Chondrocyte (in vitro differentiated cells): ENCODE measurements around the gene MAPK8IP3. TPM values are rescaled to one million over a fixed set of nuclear protein-coding genes. Genes with fewer than 3 reads are reported as not detected.

Experiments used
- DNase-seq: peaks from one replicate; pipeline ENCODE4 v3.0.0; 2021; ENCODE audit warnings: mixed read lengths, low spot score
- H3K27ac Mint-ChIP-seq: one replicate; pipeline ENCODE4 v1.8.0; 2021; ENCODE audit warnings: mild to moderate bottlenecking, moderate library complexity, mixed read lengths; ENCODE audit not compliant: unreplicated experiment
- H3K27me3 Mint-ChIP-seq: 2 replicates; pipeline ENCODE4 v1.8.0; 2021; ENCODE audit warnings: low read depth, mixed read lengths
- H3K36me3 Mint-ChIP-seq: 2 replicates; pipeline ENCODE4 v1.8.0; 2021; ENCODE audit warnings: low read depth, mixed read lengths
- H3K4me1 Mint-ChIP-seq: 2 replicates; pipeline ENCODE4 v1.8.0; 2021; ENCODE audit warnings: low read depth, mild to moderate bottlenecking, mixed read lengths
- H3K4me3 Mint-ChIP-seq: one replicate; pipeline ENCODE4 v1.8.0; 2021; ENCODE audit warnings: mild to moderate bottlenecking, moderate library complexity, mixed read lengths; ENCODE audit not compliant: unreplicated experiment
- H3K9me3 Mint-ChIP-seq: 2 replicates; pipeline ENCODE4 v1.8.0; 2021; ENCODE audit warnings: low read depth, mixed read lengths
- total RNA-seq: library from RNA; stranded (reverse); gene quantifications from 3 replicates; pipeline ENCODE4 v1.2.1, GENCODE V29; 2021
- TF ChIP-seq, protein P1 (sequence below): fragments of 200-600 bp; sonication (generic); IDR thresholded peaks from 2 replicates; pipeline ENCODE4 v1.5.0; 2021; ENCODE audit warnings: antibody characterized with exemption, mild to moderate bottlenecking, moderate library complexity

MAPK8IP3 gene
- total RNA-seq, 1 donor from 2014 or later = 53.8 TPM

- TF ChIP-seq, protein P1, sequence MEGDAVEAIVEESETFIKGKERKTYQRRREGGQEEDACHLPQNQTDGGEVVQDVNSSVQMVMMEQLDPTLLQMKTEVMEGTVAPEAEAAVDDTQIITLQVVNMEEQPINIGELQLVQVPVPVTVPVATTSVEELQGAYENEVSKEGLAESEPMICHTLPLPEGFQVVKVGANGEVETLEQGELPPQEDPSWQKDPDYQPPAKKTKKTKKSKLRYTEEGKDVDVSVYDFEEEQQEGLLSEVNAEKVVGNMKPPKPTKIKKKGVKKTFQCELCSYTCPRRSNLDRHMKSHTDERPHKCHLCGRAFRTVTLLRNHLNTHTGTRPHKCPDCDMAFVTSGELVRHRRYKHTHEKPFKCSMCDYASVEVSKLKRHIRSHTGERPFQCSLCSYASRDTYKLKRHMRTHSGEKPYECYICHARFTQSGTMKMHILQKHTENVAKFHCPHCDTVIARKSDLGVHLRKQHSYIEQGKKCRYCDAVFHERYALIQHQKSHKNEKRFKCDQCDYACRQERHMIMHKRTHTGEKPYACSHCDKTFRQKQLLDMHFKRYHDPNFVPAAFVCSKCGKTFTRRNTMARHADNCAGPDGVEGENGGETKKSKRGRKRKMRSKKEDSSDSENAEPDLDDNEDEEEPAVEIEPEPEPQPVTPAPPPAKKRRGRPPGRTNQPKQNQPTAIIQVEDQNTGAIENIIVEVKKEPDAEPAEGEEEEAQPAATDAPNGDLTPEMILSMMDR = peak; percentile 78
- H3K9me3 Mint-ChIP-seq = no peaks in the 10 kb centered on the region
- H3K4me1 Mint-ChIP-seq = no peaks in the 10 kb centered on the region
- H3K27me3 Mint-ChIP-seq = no peaks in the 10 kb centered on the region
- no peak overlapping the region for H3K27ac Mint-ChIP-seq
- no peak for DNase-seq
- peaks cover 9% of the 10 kb centered on the region for H3K36me3 Mint-ChIP-seq
- H3K4me3 Mint-ChIP-seq = no peak overlapping the region
Measured at GRCh38 chr16:1763521-1764511, 57.8 kb downstream of the MAPK8IP3 start.

- no peaks in the 10 kb centered on the region for H3K27me3 Mint-ChIP-seq
- TF ChIP-seq, protein P1 = no peak
- H3K36me3 Mint-ChIP-seq = peaks cover 9% of the 10 kb centered on the region
- DNase-seq = no peak
- no peak overlapping the region for H3K4me3 Mint-ChIP-seq
- H3K4me1 Mint-ChIP-seq = peaks cover 3% of the 10 kb centered on the region
- no peaks in the 10 kb centered on the region for H3K9me3 Mint-ChIP-seq
- H3K27ac Mint-ChIP-seq = no peak overlapping the region
Measured at GRCh38 chr16:1764971-1765370, 59.0 kb downstream of the MAPK8IP3 start.

- DNase-seq = no peak
- TF ChIP-seq, protein P1 = no peak
- Mint-ChIP-seq H3K36me3 (peaks cover 6% of the 10 kb centered on the region), H3K4me3 (no peak overlapping the region), H3K27ac (no peak overlapping the region), H3K9me3 (no peaks in the 10 kb centered on the region), H3K4me1 (peaks cover 8% of the 10 kb centered on the region), H3K27me3 (no peaks in the 10 kb centered on the region)
Measured at GRCh38 chr16:1765826-1766225, 59.8 kb downstream of the MAPK8IP3 start.

DNA sequence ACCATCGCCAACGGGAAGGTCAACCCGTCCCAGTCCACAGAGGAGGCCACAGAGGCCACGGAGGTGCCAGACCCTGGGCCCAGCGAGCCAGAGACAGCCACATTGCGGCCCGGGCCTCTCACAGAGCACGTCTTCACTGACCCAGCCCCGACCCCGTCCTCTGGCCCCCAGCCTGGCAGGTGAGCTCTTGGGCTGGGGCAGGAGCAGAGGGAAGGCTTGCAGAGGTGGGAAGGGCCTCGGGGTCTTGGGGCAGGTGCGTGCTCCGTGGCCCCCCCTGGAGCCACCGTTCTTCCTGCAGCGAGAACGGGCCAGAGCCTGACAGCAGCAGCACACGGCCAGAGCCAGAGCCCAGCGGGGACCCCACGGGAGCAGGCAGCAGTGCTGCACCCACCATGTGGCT is 60.2 kb downstream of the MAPK8IP3 start:
- Mint-ChIP-seq H3K27me3 (no peaks in the 10 kb centered on the region), H3K4me1 (peaks cover 8% of the 10 kb centered on the region), H3K9me3 (no peaks in the 10 kb centered on the region), H3K36me3 (peaks cover 5% of the 10 kb centered on the region), H3K4me3 (no peak overlapping the region), H3K27ac (no peak overlapping the region)
- TF ChIP-seq, protein P1 = no peak
- DNase-seq = no peak

DNA sequence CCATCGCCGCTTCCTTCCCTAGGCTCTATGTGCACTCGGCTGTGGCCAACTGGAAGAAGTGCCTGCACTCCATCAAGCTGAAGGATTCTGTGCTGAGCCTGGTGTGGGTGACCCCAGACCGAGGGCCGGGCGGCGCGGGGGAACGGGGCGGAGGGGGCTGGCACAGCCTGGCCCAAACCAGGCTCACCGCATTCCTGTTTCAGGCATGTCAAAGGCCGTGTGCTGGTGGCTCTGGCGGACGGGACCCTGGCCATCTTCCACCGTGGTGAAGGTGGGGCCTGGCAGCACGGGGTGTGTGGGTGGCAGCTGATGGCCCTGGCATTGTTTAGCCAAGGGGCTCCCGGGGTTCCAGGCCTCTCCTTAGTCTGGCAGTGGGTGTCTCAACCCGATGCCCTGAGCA is 60.7 kb downstream of the MAPK8IP3 start:
- TF ChIP-seq, protein P1 = no peak
- Mint-ChIP-seq H3K9me3 (no peaks in the 10 kb centered on the region), H3K27me3 (no peaks in the 10 kb centered on the region), H3K36me3 (peaks cover 2% of the 10 kb centered on the region), H3K4me3 (no peak overlapping the region), H3K4me1 (peaks cover 9% of the 10 kb centered on the region), H3K27ac (no peak overlapping the region)
- DNase-seq = no peak
